HCT116 (cell line): ENCODE data around the gene PDE1C. TPM values are rescaled to one million over a fixed set of nuclear protein-coding genes. Genes with fewer than 3 reads are reported as not detected.

Experiments
- ATAC-seq: fragments of 200-7000 bp; cut with Tn5 transposase; 2 replicates; pipeline ENCODE4 v1.9.1; 2020; ENCODE audit warnings: mild to moderate bottlenecking, moderate library complexity
- BruUV-seq: library from RNA; stranded (reverse); fragments of 400-500 nt; replicated peaks from 2 replicates; lab custom pipeline; 2021; lab: Mats Ljungman, UMichigan
- CTCF ChIA-PET: fragments of 300-600 bp; sonication (Branson Sonifier 250); formaldehyde crosslinking; loops from one replicate; lab custom pipeline; 2021; ENCODE audit warnings: antibody characterized with exemption; lab: Charles Lee
- POLR2A ChIA-PET: fragments of 300-600, 350-600 bp; sonication (Branson Sonifier 250); formaldehyde crosslinking; loops from one replicate; lab custom pipeline; 2021; ENCODE audit warnings: antibody characterized with exemption; lab: Charles Lee
- RAD21 ChIA-PET, 2 experiments: fragments of 300-600 bp; sonication (Branson Sonifier 250); formaldehyde crosslinking; loops; one replicate each; lab custom pipeline; 2023; ENCODE audit warnings: low total read pairs in 2 of 2; ENCODE audit not compliant: uncharacterized antibody in 2 of 2, unreplicated experiment in 2 of 2, low non-redundant PET in 1 of 2; lab: Charles Lee
- DNase-seq: peaks from one replicate; pipeline ENCODE4 v3.0.0-alpha.2; 2010; ENCODE audit warnings: low read depth, low spot score
- H2AFZ ChIP-seq: fragments of 200-600 bp; shearing (Covaris generic), sonication (generic); 2 replicates; pipeline ENCODE4 v1.6.1; 2017; ENCODE audit warnings: low read depth, mixed run types, mixed read lengths, antibody characterized with exemption, low read length; ENCODE audit not compliant: poor library complexity, severe bottlenecking
- H3K27ac ChIP-seq: 2 replicates; pipeline ENCODE4 v1.5.1; 2012; ENCODE audit warnings: low read depth, low read length
- H3K27me3 ChIP-seq: fragments of 200-600 bp; sonication (generic); 2 replicates; pipeline ENCODE4 v1.6.1; 2016; ENCODE audit warnings: mixed run types, low read length, mixed read lengths; ENCODE audit not compliant: insufficient read depth
- H3K36me3 ChIP-seq, 2 experiments: fragments of 200-500 bp in 1 of 2; fragments of 200-600 bp in 1 of 2; sonication (Bioruptor generic) in 1 of 2; sonication (generic) in 1 of 2; 2 replicates each; pipeline versions ENCODE4 v1.5.1 to v1.6.1; 2014 to 2016; ENCODE audit warnings: low read length in 2 of 2, inconsistent platforms in 1 of 2, mixed read lengths in 1 of 2, mixed run types in 1 of 2; ENCODE audit not compliant: insufficient read depth in 2 of 2, control insufficient read depth in 1 of 2
- H3K4me1 ChIP-seq, 2 experiments: fragments of 200-600 bp in 1 of 2; sonication (generic) in 1 of 2; 2 replicates each; pipeline versions ENCODE4 v1.5.1 to v1.6.1; 2012 to 2017; ENCODE audit warnings: low read length in 2 of 2, inconsistent platforms in 1 of 2, mild to moderate bottlenecking in 1 of 2, mixed read lengths in 1 of 2, mixed run types in 1 of 2, moderate library complexity in 1 of 2; ENCODE audit not compliant: insufficient read depth in 2 of 2, control insufficient read depth in 1 of 2
- H3K4me2 ChIP-seq: fragments of 200-600 bp; sonication (generic); 2 replicates; pipeline ENCODE4 v1.6.1; 2017; ENCODE audit warnings: mixed run types, low read length, mixed read lengths
- H3K4me3 ChIP-seq, 2 experiments: fragments of 200-600 bp in 1 of 2; sonication (generic) in 1 of 2; replicated peaks in 1 of 2; 2 replicates each; pipeline ENCODE4 v1.5.1; 2011 to 2016; ENCODE audit warnings: low read length in 2 of 2, control low read depth in 1 of 2, low read depth in 1 of 2, mild to moderate bottlenecking in 1 of 2, mixed read lengths in 1 of 2, mixed run types in 1 of 2
- H3K79me2 ChIP-seq: fragments of 200-600 bp; sonication (generic); 2 replicates; pipeline ENCODE4 v1.6.1; 2017; ENCODE audit warnings: mild to moderate bottlenecking, mixed run types, low read length, moderate library complexity, mixed read lengths; ENCODE audit not compliant: insufficient read depth
- H3K9ac ChIP-seq: fragments of 200-600 bp; sonication (generic); 2 replicates; pipeline ENCODE4 v1.6.1; 2016; ENCODE audit warnings: low read length, mixed read lengths
- H3K9me2 ChIP-seq: fragments of 200-600 bp; sonication (generic), shearing (Covaris generic); 2 replicates; pipeline ENCODE4 v1.6.1; 2017; ENCODE audit warnings: mixed run types, mild to moderate bottlenecking, moderate library complexity; ENCODE audit not compliant: insufficient read depth
- H3K9me3 ChIP-seq, 2 experiments: fragments of 200-500 bp in 1 of 2; fragments of 200-600 bp in 1 of 2; sonication (Bioruptor generic) in 1 of 2; sonication (generic) in 1 of 2; 2 replicates each; pipeline ENCODE4 v1.6.1; 2014 to 2017; ENCODE audit warnings: low read length in 2 of 2, mixed read lengths in 2 of 2, inconsistent platforms in 1 of 2, low read depth in 1 of 2, mild to moderate bottlenecking in 1 of 2, mixed run types in 1 of 2, moderate library complexity in 1 of 2; ENCODE audit not compliant: control insufficient read depth in 1 of 2, insufficient read depth in 1 of 2
- H4K20me1 ChIP-seq: fragments of 200-600 bp; sonication (generic), shearing (Covaris generic); 2 replicates; pipeline ENCODE4 v1.6.1; 2017; ENCODE audit warnings: mixed run types, mild to moderate bottlenecking, moderate library complexity; ENCODE audit not compliant: insufficient read depth
- CEBPB ChIP-seq: IDR thresholded peaks from 2 replicates; pipeline ENCODE4 v1.6.1; 2012; ENCODE audit warnings: low read depth
- EGR1 ChIP-seq: IDR thresholded peaks from 2 replicates; pipeline ENCODE4 v1.6.1; 2012; ENCODE audit warnings: low read depth
- ELF1 ChIP-seq: IDR thresholded peaks from 2 replicates; pipeline ENCODE4 v1.6.1; 2012; ENCODE audit warnings: low read depth, borderline replicate concordance
- FOSL1 ChIP-seq: IDR thresholded peaks from 2 replicates; pipeline ENCODE4 v1.6.1; 2012; ENCODE audit warnings: low read depth
- POLR2A ChIP-seq: IDR thresholded peaks from 2 replicates; pipeline ENCODE4 v1.7.0; 2011; ENCODE audit warnings: borderline replicate concordance; ENCODE audit not compliant: insufficient read depth, insufficient read length; ENCODE audit errors: extremely low read depth
- POLR2AphosphoS5 ChIP-seq: IDR thresholded peaks from 2 replicates; pipeline ENCODE4 v1.6.1; 2011; ENCODE audit warnings: mild to moderate bottlenecking, low read depth, low read length, moderate library complexity
- SIN3A ChIP-seq: IDR thresholded peaks from 2 replicates; pipeline ENCODE4 v1.6.1; 2012; ENCODE audit warnings: low read depth
- SRF ChIP-seq: IDR thresholded peaks from 2 replicates; pipeline ENCODE4 v1.6.1; 2012; ENCODE audit warnings: low read depth
- ZBTB33 ChIP-seq: IDR thresholded peaks from 2 replicates; pipeline ENCODE4 v1.6.1; 2011; ENCODE audit warnings: mild to moderate bottlenecking, low read length, moderate library complexity; ENCODE audit not compliant: insufficient replicate concordance; ENCODE audit errors: extremely low read depth
- ZNF274 ChIP-seq: fragments of 200-500 bp; sonication (Bioruptor generic); IDR thresholded peaks from 2 replicates; pipeline ENCODE4 v1.6.1; 2014; ENCODE audit warnings: mild to moderate bottlenecking, low read depth, low read length, inconsistent platforms
- intact Hi-C: fragments of 100-400 bp; cut with micrococcal nuclease; formaldehyde crosslinking; loops from 2 replicates; pipeline ENCODE4 v1.10.0; 2022
- total RNA-seq: library from RNA; stranded (reverse); gene quantifications from one replicate; pipeline ENCODE4 v1.2.1, GENCODE V29; 2021; ENCODE audit not compliant: unreplicated experiment

The PDE1C gene
- total RNA-seq, 1 experiment from 2014 or later: 0.17 TPM

- TF ChIP-seq FOSL1: no peak
Observed at GRCh38 chr7:31982962-31983361, 87.2 kb downstream of the PDE1C start (continued).

- BruUV-seq: no TSS peak
Observed at GRCh38 chr7:31981874-31982390, 88.3 kb downstream of the PDE1C start.

More at GRCh38 chr7:31981874-31982390, 88.3 kb downstream of the PDE1C start:
- H3K9me3 ChIP-seq: no peaks in the 10 kb centered on the region
- H3K4me3 ChIP-seq: no peak overlapping the region
- RAD21 ChIA-PET: no interaction called here
- DNase-seq: no peak
- no peaks in the 10 kb centered on the region for H3K9me2 ChIP-seq
- intact Hi-C loops: no loop called here
- H3K4me2 ChIP-seq: no peak overlapping the region
- no peak overlapping the region for H2AFZ ChIP-seq
- no peaks in the 10 kb centered on the region for H4K20me1 ChIP-seq
- no peak overlapping the region for H3K27ac ChIP-seq
- no peak for TF ChIP-seq ZBTB33
- TF ChIP-seq POLR2A: no peak
- TF ChIP-seq EGR1: no peak
- no peak for TF ChIP-seq POLR2AphosphoS5
- no peak for TF ChIP-seq ELF1
- TF ChIP-seq FOSL1: no peak
- TF ChIP-seq SRF: no peak
- no peak for TF ChIP-seq CEBPB
- no peak for TF ChIP-seq ZNF274
- no peak for TF ChIP-seq SIN3A
- peaks cover 4% of the 10 kb centered on the region; the same call in 1 of the 2 replicates for H3K27me3 ChIP-seq
- CTCF ChIA-PET: no interaction called here
- no peak for ATAC-seq
- H3K4me1 ChIP-seq: no peaks in the 10 kb centered on the region
- no peaks in the 10 kb centered on the region for H3K36me3 ChIP-seq
- POLR2A ChIA-PET: no interaction called here
- H3K9ac ChIP-seq: no peak overlapping the region
- no peaks in the 10 kb centered on the region for H3K79me2 ChIP-seq
